Activated T-cell treated with anti-CD3 and anti-CD28 coated beads for 4 hours (primary cell): ENCODE results near the gene MARK3.
"Not testable (repeated sequence)": the region's sequence is repeated elsewhere in the genome, so short reads cannot be mapped to it uniquely, and the experiment has no call there.

Experiments used
- DNase-seq: peaks from one replicate; pipeline ENCODE4 v3.0.0-alpha.2; 2020

Gene MARK3

GRCh38 chr14:103385152-103385928 lies at the start of gene MARK3:
Gene MARK3 (plus strand): TSS chr14:103385415. CDS start chr14:103386030, 615 bp downstream.
- peak; percentile 91 for DNase-seq

GRCh38 chr14:103336191-103336590 lies 49.0 kb upstream of the MARK3 start:
- DNase-seq, result no peak

GRCh38 chr14:103337794-103338193 lies 47.4 kb upstream of the MARK3 start:
- DNase-seq, result no peak

GRCh38 chr14:103339561-103339960 lies 45.7 kb upstream of the MARK3 start:
- no peak for DNase-seq

- DNase-seq, result no peak
Measured at GRCh38 chr14:103340480-103341212, 44.6 kb upstream of the MARK3 start.

- DNase-seq, result no peak
Measured at GRCh38 chr14:103341250-103342129, 43.7 kb upstream of the MARK3 start.

- DNase-seq, result no peak
Measured at GRCh38 chr14:103343164-103343879, 41.9 kb upstream of the MARK3 start.

GRCh38 chr14:103343905-103344797 lies 41.1 kb upstream of the MARK3 start:
- DNase-seq, result no peak

- DNase-seq, result no peak
Measured at GRCh38 chr14:103346286-103346685, 38.9 kb upstream of the MARK3 start.

- no peak for DNase-seq
Measured at GRCh38 chr14:103347091-103347815, 38.0 kb upstream of the MARK3 start.

- DNase-seq, result no peak
Measured at GRCh38 chr14:103348154-103348553, 37.1 kb upstream of the MARK3 start.

- no peak for DNase-seq
Measured at GRCh38 chr14:103349982-103350381, 35.2 kb upstream of the MARK3 start.

- DNase-seq, result no peak
Measured at GRCh38 chr14:103353362-103353761, 31.9 kb upstream of the MARK3 start.

GRCh38 chr14:103354141-103354540 lies 31.1 kb upstream of the MARK3 start:
- no peak for DNase-seq

GRCh38 chr14:103356024-103356682 lies 29.1 kb upstream of the MARK3 start:
- DNase-seq, result no peak

GRCh38 chr14:103357552-103357951 lies 27.7 kb upstream of the MARK3 start:
- not testable (repeated sequence) for DNase-seq

- DNase-seq, result no peak
Measured at GRCh38 chr14:103360548-103360947, 24.7 kb upstream of the MARK3 start.

- no peak for DNase-seq
Measured at GRCh38 chr14:103361867-103362266, 23.3 kb upstream of the MARK3 start.

- no peak for DNase-seq
Measured at GRCh38 chr14:103362780-103363179, 22.4 kb upstream of the MARK3 start.

- DNase-seq, result no peak
Measured at GRCh38 chr14:103366741-103367140, 18.5 kb upstream of the MARK3 start.
